H9 (cell line): ENCODE data around the gene SLC25A12. TPM values are rescaled to one million over a fixed set of nuclear protein-coding genes. Genes with fewer than 3 reads are reported as not detected.

Source experiments
- DNase-seq: peaks from one replicate; pipeline ENCODE4 v3.0.0-alpha.2; 2017
- H2AFZ ChIP-seq: one replicate; pipeline ENCODE4 v1.6.1; 2013; ENCODE audit warnings: mild to moderate bottlenecking, low read length, control low read depth, moderate library complexity
- H2AK5ac ChIP-seq: 2 replicates; pipeline ENCODE4 v1.6.1; 2013; ENCODE audit warnings: low read length, control low read depth, mixed read lengths; ENCODE audit not compliant: insufficient read length
- H2BK120ac ChIP-seq: one replicate; pipeline ENCODE4 v1.6.1; 2013; ENCODE audit warnings: low read depth, mild to moderate bottlenecking, low read length, control low read depth, inconsistent platforms; ENCODE audit not compliant: poor library complexity, severe bottlenecking
- H2BK12ac ChIP-seq: 2 replicates; pipeline ENCODE4 v1.6.1; 2013; ENCODE audit warnings: low read length, control low read depth, mixed read lengths, low read depth; ENCODE audit not compliant: insufficient read length
- H2BK15ac ChIP-seq: 2 replicates; pipeline ENCODE4 v1.6.1; 2013; ENCODE audit warnings: low read depth, low read length, control low read depth
- H2BK20ac ChIP-seq: one replicate; pipeline ENCODE4 v1.6.1; 2013; ENCODE audit warnings: low read depth, mild to moderate bottlenecking, low read length, control low read depth, inconsistent platforms; ENCODE audit not compliant: poor library complexity, severe bottlenecking
- H2BK5ac ChIP-seq: 2 replicates; pipeline ENCODE4 v1.6.1; 2013; ENCODE audit warnings: low read length, control low read depth, mixed read lengths; ENCODE audit not compliant: insufficient read length
- H3K14ac ChIP-seq: 2 replicates; pipeline ENCODE4 v1.6.1; 2013; ENCODE audit warnings: low read length, control low read depth; ENCODE audit not compliant: insufficient read depth
- H3K18ac ChIP-seq: 2 replicates; pipeline ENCODE4 v1.6.1; 2013; ENCODE audit warnings: low read depth, mild to moderate bottlenecking, mixed read lengths, low read length, control low read depth; ENCODE audit not compliant: insufficient read length
- H3K23ac ChIP-seq: 2 replicates; pipeline ENCODE4 v1.6.1; 2013; ENCODE audit warnings: low read length, control low read depth, mixed read lengths, low read depth; ENCODE audit not compliant: insufficient read length
- H3K23me2 ChIP-seq: 2 replicates; pipeline ENCODE4 v1.6.1; 2013; ENCODE audit warnings: low read depth, mild to moderate bottlenecking, mixed read lengths, low read length, control low read depth; ENCODE audit not compliant: insufficient read length, poor library complexity, severe bottlenecking
- H3K27ac ChIP-seq: 2 replicates; pipeline ENCODE4 v1.5.1; 2013; ENCODE audit warnings: low read length, control low read depth, mixed read lengths, low read depth; ENCODE audit not compliant: insufficient read length
- H3K27me3 ChIP-seq: 2 replicates; pipeline ENCODE4 v1.6.1; 2013; ENCODE audit warnings: low read length, control low read depth, inconsistent platforms; ENCODE audit not compliant: insufficient read depth
- H3K4ac ChIP-seq: 2 replicates; pipeline ENCODE4 v1.6.1; 2013; ENCODE audit warnings: low read depth, mild to moderate bottlenecking, control low read depth, inconsistent platforms, low read length, moderate library complexity
- H3K4me1 ChIP-seq: 2 replicates; pipeline ENCODE4 v1.6.1; 2013; ENCODE audit warnings: low read length, control low read depth, inconsistent platforms; ENCODE audit not compliant: insufficient read depth
- H3K4me2 ChIP-seq: 2 replicates; pipeline ENCODE4 v1.6.1; 2013; ENCODE audit warnings: low read length, control low read depth, mixed read lengths; ENCODE audit not compliant: insufficient read length, insufficient read depth
- H3K56ac ChIP-seq: 2 replicates; pipeline ENCODE4 v1.6.1; 2013; ENCODE audit warnings: low read depth, mild to moderate bottlenecking, mixed read lengths, low read length, control low read depth; ENCODE audit not compliant: insufficient read length
- H3K79me1 ChIP-seq: 2 replicates; pipeline ENCODE4 v1.6.1; 2013; ENCODE audit warnings: low read depth, mild to moderate bottlenecking, moderate library complexity, low read length, control low read depth, inconsistent platforms; ENCODE audit not compliant: insufficient read depth, poor library complexity, severe bottlenecking
- H3K79me2 ChIP-seq: 2 replicates; pipeline ENCODE4 v1.6.1; 2013; ENCODE audit warnings: low read length, control low read depth, inconsistent platforms; ENCODE audit not compliant: insufficient read depth
- H3K9ac ChIP-seq: 2 replicates; pipeline ENCODE4 v1.6.1; 2013; ENCODE audit warnings: low read length, control low read depth, mixed read lengths; ENCODE audit not compliant: insufficient read length; ENCODE audit errors: extremely low read depth
- H3K9me3 ChIP-seq: one replicate; pipeline ENCODE4 v1.6.1; 2013; ENCODE audit warnings: low read depth, low read length, inconsistent platforms; ENCODE audit not compliant: control insufficient read depth
- H3T11ph ChIP-seq: one replicate; pipeline ENCODE4 v1.6.1; 2013; ENCODE audit warnings: mild to moderate bottlenecking, low read length, control low read depth, inconsistent platforms
- H4K20me1 ChIP-seq: one replicate; pipeline ENCODE4 v1.6.1; 2013; ENCODE audit not compliant: control insufficient read depth, insufficient read length, insufficient read depth
- H4K5ac ChIP-seq: 2 replicates; pipeline ENCODE4 v1.6.1; 2013; ENCODE audit warnings: low read depth, mild to moderate bottlenecking, mixed read lengths, low read length, control low read depth; ENCODE audit not compliant: insufficient read length
- H4K8ac ChIP-seq: replicated peaks from 2 replicates; pipeline ENCODE4 v1.6.1; 2013; ENCODE audit warnings: low read length, control low read depth, mixed read lengths, low read depth; ENCODE audit not compliant: insufficient read length
- H4K91ac ChIP-seq: 2 replicates; pipeline ENCODE4 v1.6.1; 2013; ENCODE audit warnings: low read depth, mild to moderate bottlenecking, moderate library complexity, mixed read lengths, low read length, control low read depth; ENCODE audit not compliant: insufficient read length
- H3K27ac Mint-ChIP-seq, 3 experiments: 2 replicates in 2 of 3; 3 replicates in 1 of 3; pipeline ENCODE4 v1.8.0; 2020 to 2021; ENCODE audit warnings: mixed read lengths in 3 of 3, mild to moderate bottlenecking in 1 of 3, moderate library complexity in 1 of 3
- H3K27me3 Mint-ChIP-seq: 2 replicates; pipeline ENCODE4 v1.8.0; 2021; ENCODE audit warnings: low read depth, mild to moderate bottlenecking, moderate library complexity, mixed read lengths
- H3K36me3 Mint-ChIP-seq, 3 experiments: 2 replicates in 2 of 3; 3 replicates in 1 of 3; pipeline ENCODE4 v1.8.0; 2020 to 2021; ENCODE audit warnings: low read depth in 3 of 3, mixed read lengths in 3 of 3; ENCODE audit not compliant: insufficient read depth in 1 of 3
- H3K4me1 Mint-ChIP-seq, 2 experiments: 2 replicates each; pipeline ENCODE4 v1.8.0; 2020; ENCODE audit warnings: mixed read lengths in 2 of 2
- H3K4me3 Mint-ChIP-seq, 2 experiments: 2 replicates in 1 of 2; 3 replicates in 1 of 2; pipeline ENCODE4 v1.8.0; 2020 to 2021; ENCODE audit warnings: mild to moderate bottlenecking in 2 of 2, mixed read lengths in 2 of 2, moderate library complexity in 1 of 2
- H3K9me3 Mint-ChIP-seq, 2 experiments: 2 replicates in 1 of 2; 3 replicates in 1 of 2; pipeline ENCODE4 v1.8.0; 2020; ENCODE audit warnings: mild to moderate bottlenecking in 2 of 2, mixed read lengths in 2 of 2, moderate library complexity in 1 of 2
- WGBS: extraction: QIAGEN DNeasy Blood & Tissue Kit; methylation state at CpG from one replicate; pipeline ENCODE4 v1.1.7; 2013; ENCODE audit warnings: missing lambda C conversion rate, low lambda C conversion rate, mixed read lengths; ENCODE audit not compliant: insufficient read length; ENCODE audit errors: extremely low coverage; 5-methylcytosine and 5-hydroxymethylcytosine counted together
- total RNA-seq: library from RNA; stranded (reverse); gene quantifications from 2 replicates; pipeline ENCODE4 v1.2.1, GENCODE V29; 2021
- TF ChIP-seq, protein P1 (sequence below): fragments of 200-600 bp; sonication (generic); conservative IDR thresholded peaks from 3 replicates; pipeline ENCODE4 v1.8.0; 2021; ENCODE audit warnings: antibody characterized with exemption, mild to moderate bottlenecking

The SLC25A12 gene
- total RNA-seq, 1 experiment from 2014 or later = 10.1 TPM

DNA sequence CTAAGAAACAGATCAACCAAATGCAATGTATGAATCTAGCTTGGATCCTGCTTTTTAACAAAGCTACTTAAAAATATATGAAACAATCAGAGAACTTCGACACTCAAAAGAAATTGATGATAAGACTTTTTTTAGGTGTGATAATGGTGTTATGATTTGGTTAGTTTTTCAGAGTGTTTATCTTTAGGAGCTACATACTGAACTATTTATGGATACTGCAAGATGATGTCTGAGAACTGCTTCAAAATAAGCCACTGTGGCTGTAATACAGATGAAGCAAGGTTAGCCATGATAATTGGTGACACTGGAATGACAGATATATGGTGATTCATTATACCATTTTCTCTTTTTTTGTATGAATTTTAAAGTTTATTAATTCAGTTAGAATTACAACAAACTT, 14.2 kb downstream of the SLC25A12 start:
- Mint-ChIP-seq H3K27me3 (no peaks in the 10 kb centered on the region), H3K9me3 (no peaks in the 10 kb centered on the region), H3K27ac (no peak overlapping the region), H3K4me3 (no peak overlapping the region), H3K36me3 (peaks cover 6 to 7% (median 7%) of the 10 kb centered on the region in 3 experiments), H3K4me1 (no peaks in the 10 kb centered on the region)
- no peak for DNase-seq
- TF ChIP-seq, protein P1, sequence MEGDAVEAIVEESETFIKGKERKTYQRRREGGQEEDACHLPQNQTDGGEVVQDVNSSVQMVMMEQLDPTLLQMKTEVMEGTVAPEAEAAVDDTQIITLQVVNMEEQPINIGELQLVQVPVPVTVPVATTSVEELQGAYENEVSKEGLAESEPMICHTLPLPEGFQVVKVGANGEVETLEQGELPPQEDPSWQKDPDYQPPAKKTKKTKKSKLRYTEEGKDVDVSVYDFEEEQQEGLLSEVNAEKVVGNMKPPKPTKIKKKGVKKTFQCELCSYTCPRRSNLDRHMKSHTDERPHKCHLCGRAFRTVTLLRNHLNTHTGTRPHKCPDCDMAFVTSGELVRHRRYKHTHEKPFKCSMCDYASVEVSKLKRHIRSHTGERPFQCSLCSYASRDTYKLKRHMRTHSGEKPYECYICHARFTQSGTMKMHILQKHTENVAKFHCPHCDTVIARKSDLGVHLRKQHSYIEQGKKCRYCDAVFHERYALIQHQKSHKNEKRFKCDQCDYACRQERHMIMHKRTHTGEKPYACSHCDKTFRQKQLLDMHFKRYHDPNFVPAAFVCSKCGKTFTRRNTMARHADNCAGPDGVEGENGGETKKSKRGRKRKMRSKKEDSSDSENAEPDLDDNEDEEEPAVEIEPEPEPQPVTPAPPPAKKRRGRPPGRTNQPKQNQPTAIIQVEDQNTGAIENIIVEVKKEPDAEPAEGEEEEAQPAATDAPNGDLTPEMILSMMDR = no peak
- no CpG with 5 or more reads among the region's 1 CpG for WGBS
- no peak overlapping the region for H2BK120ac ChIP-seq
- no peak overlapping the region for H4K5ac ChIP-seq
- no peaks in the 10 kb centered on the region for H3K4me1 ChIP-seq
- H2AFZ ChIP-seq = no peak overlapping the region
- no peak overlapping the region for H3K4me2 ChIP-seq
- H3K9me3 ChIP-seq = no peaks in the 10 kb centered on the region
- no peak overlapping the region for H3K27ac ChIP-seq
- no peak overlapping the region for H3T11ph ChIP-seq
- no peak overlapping the region for H2BK5ac ChIP-seq
- no peak overlapping the region for H3K23ac ChIP-seq
- H3K56ac ChIP-seq = no peak overlapping the region
- no peak overlapping the region for H4K91ac ChIP-seq
- no peaks in the 10 kb centered on the region for H3K23me2 ChIP-seq
- no peak overlapping the region for H3K18ac ChIP-seq
- H3K4ac ChIP-seq = no peak overlapping the region
- H3K9ac ChIP-seq = no peak overlapping the region
- H2AK5ac ChIP-seq = no peak overlapping the region
- no peaks in the 10 kb centered on the region for H3K79me1 ChIP-seq
- H2BK15ac ChIP-seq = no peak overlapping the region
- H3K27me3 ChIP-seq = no peaks in the 10 kb centered on the region
- no peak overlapping the region for H3K14ac ChIP-seq
- H4K20me1 ChIP-seq = no peaks in the 10 kb centered on the region
- H4K8ac ChIP-seq = no peak overlapping the region
- H2BK20ac ChIP-seq = no peak overlapping the region
- H2BK12ac ChIP-seq = no peak overlapping the region
- no peaks in the 10 kb centered on the region for H3K79me2 ChIP-seq
